ENCODE results near the gene CTSE. TPM values are rescaled to one million over a fixed set of nuclear protein-coding genes. Genes with fewer than 3 reads are reported as not detected.

The CTSE gene
- total RNA-seq, 1 donor from 2014 or later = 0.52 TPM

DNA sequence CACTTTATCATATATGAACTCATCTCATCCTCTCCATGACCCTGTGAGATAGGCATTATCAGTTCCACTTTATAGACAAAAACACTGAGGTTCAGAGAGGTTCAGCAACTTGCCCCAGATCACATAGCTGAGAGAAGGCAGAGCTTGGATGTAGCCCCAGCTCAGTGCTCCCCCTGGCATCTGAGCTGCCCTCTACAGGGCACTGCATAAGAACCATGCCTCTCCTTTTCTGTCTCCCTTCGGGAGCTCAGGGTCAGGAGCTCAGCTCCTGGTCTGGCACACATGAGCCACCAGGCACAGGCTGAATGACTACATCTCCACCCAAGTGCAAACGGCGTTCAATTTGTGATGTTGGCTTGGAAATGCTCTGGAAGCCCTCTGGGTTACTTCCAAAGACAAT, 37.4 kb downstream of the CTSE start:
- no peaks in the 10 kb centered on the region for H3K9me3 ChIP-seq (ENCODE audit: control insufficient read depth in 3 of 3, low read length in 3 of 3)
- no peak overlapping the region for H3K4me3 ChIP-seq (ENCODE audit: low read length in 3 of 3)
- H3K27ac ChIP-seq (ENCODE audit: low read depth, low read length) = no peak overlapping the region
- no peaks in the 10 kb centered on the region for H3K27me3 ChIP-seq (ENCODE audit: control insufficient read depth in 3 of 3, insufficient read depth in 3 of 3, low read length in 3 of 3)
- no peak overlapping the region for H3K9ac ChIP-seq (ENCODE audit: low read depth in 1 of 3, low read length in 3 of 3)
- H3K36me3 ChIP-seq (ENCODE audit: control insufficient read depth in 3 of 3, insufficient read depth in 3 of 3, low read length in 3 of 3) = peaks cover 0 to 2% (median 0%) of the 10 kb centered on the region in 3 donors
- peaks cover 0 to 5% (median 5%) of the 10 kb centered on the region in 3 donors for H3K4me1 ChIP-seq (ENCODE audit: control insufficient read depth in 3 of 3, insufficient read depth in 3 of 3, low read length in 3 of 3)

DNA sequence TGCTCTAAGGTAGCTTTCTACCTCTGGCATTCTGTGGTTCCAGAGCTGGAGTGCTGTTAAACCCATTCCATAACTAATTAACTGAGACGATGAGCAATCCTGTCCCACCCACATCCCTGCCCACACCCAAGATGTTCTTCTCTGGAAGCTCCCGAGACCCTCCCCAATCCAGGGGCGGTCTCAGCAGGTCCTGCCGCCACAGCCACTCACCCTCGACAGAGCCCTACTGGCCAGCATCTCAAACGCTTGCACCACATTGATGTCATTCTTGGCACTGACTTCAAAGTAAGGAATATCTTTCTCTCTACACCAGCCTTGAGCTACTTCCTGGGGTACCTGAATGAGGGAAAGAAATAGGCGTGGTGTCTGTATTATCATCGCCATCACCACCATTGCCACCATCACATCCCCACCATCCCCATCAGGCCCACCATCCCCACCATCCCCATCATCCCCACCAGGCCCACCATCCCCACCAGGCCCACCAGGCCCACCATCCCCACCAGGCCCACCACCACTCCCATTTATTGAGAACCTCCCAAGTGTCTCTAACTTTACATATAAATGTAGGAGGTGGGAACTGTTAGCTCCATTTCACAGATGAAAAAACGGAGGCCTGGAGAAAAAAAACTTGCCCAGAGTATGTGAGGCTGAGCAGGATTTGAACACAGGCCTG, 38.2 kb downstream of the CTSE start:
- no peak overlapping the region for H3K9ac ChIP-seq (ENCODE audit: low read depth in 1 of 3, low read length in 3 of 3)
- H3K4me1 ChIP-seq (ENCODE audit: control insufficient read depth in 3 of 3, insufficient read depth in 3 of 3, low read length in 3 of 3) = peaks cover 0 to 5% (median 5%) of the 10 kb centered on the region in 3 donors
- no peak overlapping the region for H3K27ac ChIP-seq (ENCODE audit: low read depth, low read length)
- H3K4me3 ChIP-seq (ENCODE audit: low read length in 3 of 3) = no peak overlapping the region
- H3K9me3 ChIP-seq (ENCODE audit: control insufficient read depth in 3 of 3, low read length in 3 of 3) = no peaks in the 10 kb centered on the region
- H3K36me3 ChIP-seq (ENCODE audit: control insufficient read depth in 3 of 3, insufficient read depth in 3 of 3, low read length in 3 of 3) = peaks cover 0 to 2% (median 0%) of the 10 kb centered on the region in 3 donors
- no peaks in the 10 kb centered on the region for H3K27me3 ChIP-seq (ENCODE audit: control insufficient read depth in 3 of 3, insufficient read depth in 3 of 3, low read length in 3 of 3)

DNA sequence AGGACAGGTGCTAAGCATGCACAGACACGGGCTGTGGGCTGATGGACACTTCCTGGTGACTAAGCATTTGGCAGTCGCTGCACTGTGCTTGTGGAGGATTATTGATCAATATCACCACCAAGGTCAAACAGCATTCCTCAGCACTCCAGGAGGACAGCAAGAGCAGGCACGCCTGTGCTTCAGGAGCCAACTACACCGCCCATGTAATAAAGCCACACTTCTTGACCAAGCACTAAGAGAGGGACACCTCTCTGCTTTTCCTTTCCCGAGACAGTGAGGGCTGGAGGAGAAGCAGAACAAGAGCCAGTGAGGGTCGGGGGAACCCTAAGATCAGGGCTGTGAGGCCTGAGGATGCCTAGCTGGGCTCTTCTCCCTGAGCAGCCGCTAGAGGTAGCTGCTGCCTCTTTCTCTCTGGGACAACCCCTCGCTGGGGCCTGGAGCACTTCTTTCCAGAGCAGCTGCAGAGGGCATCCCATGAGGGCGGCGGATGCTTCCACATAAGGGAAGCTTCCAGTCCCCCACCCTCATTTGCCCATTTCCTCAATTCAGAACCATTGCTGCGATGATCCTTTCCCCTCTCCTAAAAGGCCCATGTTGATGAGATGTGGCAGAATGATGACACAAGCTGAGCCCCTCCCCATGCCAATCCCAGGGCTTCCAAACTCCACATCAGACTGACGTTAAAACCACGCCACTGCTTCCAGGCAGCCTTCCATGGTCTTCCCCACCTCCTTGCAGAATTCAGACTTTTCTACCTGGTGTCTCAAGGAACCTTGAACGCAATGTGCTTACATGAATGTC, 39.6 kb downstream of the CTSE start:
- H3K9me3 ChIP-seq (ENCODE audit: control insufficient read depth in 3 of 3, low read length in 3 of 3) = no peaks in the 10 kb centered on the region
- peaks cover 0 to 5% (median 5%) of the 10 kb centered on the region in 3 donors for H3K4me1 ChIP-seq (ENCODE audit: control insufficient read depth in 3 of 3, insufficient read depth in 3 of 3, low read length in 3 of 3)
- H3K36me3 ChIP-seq (ENCODE audit: control insufficient read depth in 3 of 3, insufficient read depth in 3 of 3, low read length in 3 of 3) = no peaks in the 10 kb centered on the region
- no peak overlapping the region for H3K9ac ChIP-seq (ENCODE audit: low read depth in 1 of 3, low read length in 3 of 3)
- no peaks in the 10 kb centered on the region for H3K27me3 ChIP-seq (ENCODE audit: control insufficient read depth in 3 of 3, insufficient read depth in 3 of 3, low read length in 3 of 3)
- no peak overlapping the region for H3K4me3 ChIP-seq (ENCODE audit: low read length in 3 of 3)
- H3K27ac ChIP-seq (ENCODE audit: low read depth, low read length) = no peak overlapping the region

DNA sequence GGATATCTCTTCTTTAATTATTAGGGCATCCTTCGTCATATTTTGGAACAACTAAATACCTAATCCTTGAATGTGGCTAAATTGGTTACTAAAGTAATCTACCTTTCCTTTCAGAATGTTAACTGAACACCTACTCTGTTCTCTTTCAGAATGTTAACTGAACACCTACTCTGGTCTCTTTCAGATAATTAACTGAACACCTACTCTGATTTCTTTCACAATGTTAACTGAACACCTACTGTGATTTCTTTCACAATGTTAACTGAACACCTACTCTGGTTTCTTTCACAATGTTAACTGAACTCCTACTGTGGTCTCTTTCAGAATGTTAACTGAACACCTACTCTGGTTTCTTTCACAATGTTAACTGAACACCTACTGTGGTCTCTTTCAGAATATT, 42.4 kb downstream of the CTSE start:
- H3K9ac ChIP-seq (ENCODE audit: low read depth in 1 of 3, low read length in 3 of 3) = no peak overlapping the region
- no peaks in the 10 kb centered on the region for H3K27me3 ChIP-seq (ENCODE audit: control insufficient read depth in 3 of 3, insufficient read depth in 3 of 3, low read length in 3 of 3)
- H3K4me1 ChIP-seq (ENCODE audit: control insufficient read depth in 3 of 3, insufficient read depth in 3 of 3, low read length in 3 of 3) = peaks cover 10 to 16% (median 10%) of the 10 kb centered on the region in 3 donors
- no peak overlapping the region for H3K4me3 ChIP-seq (ENCODE audit: low read length in 3 of 3)
- no peaks in the 10 kb centered on the region for H3K36me3 ChIP-seq (ENCODE audit: control insufficient read depth in 3 of 3, insufficient read depth in 3 of 3, low read length in 3 of 3)
- no peak overlapping the region for H3K27ac ChIP-seq (ENCODE audit: low read depth, low read length)
- no peaks in the 10 kb centered on the region for H3K9me3 ChIP-seq (ENCODE audit: control insufficient read depth in 3 of 3, low read length in 3 of 3)

DNA sequence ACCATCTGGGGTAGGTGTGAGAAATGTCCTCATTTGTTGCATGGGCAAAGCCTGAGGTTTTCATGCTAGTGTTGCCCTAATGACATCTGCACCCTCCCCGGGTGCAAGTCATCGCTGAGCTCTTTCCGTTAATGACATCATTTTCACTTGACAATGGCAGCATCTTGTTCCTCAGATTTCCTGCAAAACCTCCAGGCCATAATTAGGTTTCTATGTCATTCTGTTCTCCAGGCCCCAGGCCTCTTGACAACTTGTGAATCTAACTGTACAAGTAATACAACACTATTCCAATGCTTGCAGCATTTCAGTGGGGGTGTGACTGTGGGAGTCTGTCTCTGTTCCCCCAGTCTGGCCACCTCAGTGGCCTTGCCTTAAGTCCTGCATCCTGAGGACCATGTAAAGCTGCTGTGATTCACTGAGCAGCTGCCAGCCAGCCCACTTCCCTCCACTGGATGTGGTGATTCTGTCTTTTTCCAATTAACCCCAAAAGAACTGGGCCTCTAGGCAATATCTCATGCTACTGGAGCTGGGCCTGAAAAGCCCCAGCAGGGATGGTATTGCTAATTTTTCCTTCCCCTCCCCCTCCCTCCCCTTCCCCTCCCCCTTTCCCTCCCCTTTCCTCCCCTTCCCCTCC, 43.3 kb downstream of the CTSE start:
- Histone ChIP-seq H3K9ac (ENCODE audit: low read depth in 1 of 3, low read length in 3 of 3) (no peak overlapping the region), H3K27ac (ENCODE audit: low read depth, low read length) (no peak overlapping the region), H3K36me3 (ENCODE audit: control insufficient read depth in 3 of 3, insufficient read depth in 3 of 3, low read length in 3 of 3) (no peaks in the 10 kb centered on the region), H3K9me3 (ENCODE audit: control insufficient read depth in 3 of 3, low read length in 3 of 3) (no peaks in the 10 kb centered on the region), H3K4me1 (ENCODE audit: control insufficient read depth in 3 of 3, insufficient read depth in 3 of 3, low read length in 3 of 3) (peaks cover 18 to 19% (median 18%) of the 10 kb centered on the region in 3 donors), H3K27me3 (ENCODE audit: control insufficient read depth in 3 of 3, insufficient read depth in 3 of 3, low read length in 3 of 3) (no peaks in the 10 kb centered on the region), H3K4me3 (ENCODE audit: low read length in 3 of 3) (no peak overlapping the region)

DNA sequence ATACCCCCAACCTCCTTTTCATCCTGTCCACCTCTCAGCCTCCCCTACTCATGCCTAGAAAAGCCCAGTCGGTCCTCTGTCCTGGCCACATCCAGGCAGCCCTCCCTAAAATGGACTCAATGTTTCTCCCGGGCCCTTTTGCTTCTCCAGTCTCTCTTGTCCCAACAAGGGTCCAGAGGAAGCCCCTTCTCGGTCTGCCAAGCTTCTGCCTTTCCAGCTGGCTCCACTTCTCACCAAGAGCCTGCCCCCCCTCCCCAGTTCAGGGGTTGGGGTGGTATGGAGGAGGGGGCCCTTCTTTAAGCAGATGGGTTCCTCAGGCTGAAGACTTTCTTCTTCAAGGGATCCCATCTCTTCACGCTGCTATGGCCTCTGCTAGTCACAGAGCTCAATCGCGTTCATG, 44.4 kb downstream of the CTSE start:
- H3K4me1 ChIP-seq (ENCODE audit: control insufficient read depth in 3 of 3, insufficient read depth in 3 of 3, low read length in 3 of 3) = peaks cover 13 to 27% (median 25%) of the 10 kb centered on the region in 3 donors
- H3K27ac ChIP-seq (ENCODE audit: low read depth, low read length) = no peak overlapping the region
- H3K9ac ChIP-seq (ENCODE audit: low read depth in 1 of 3, low read length in 3 of 3) = peak overlapping the region in 1 of 3 donors; percentile 8
- no peak overlapping the region for H3K4me3 ChIP-seq (ENCODE audit: low read length in 3 of 3)
- H3K27me3 ChIP-seq (ENCODE audit: control insufficient read depth in 3 of 3, insufficient read depth in 3 of 3, low read length in 3 of 3) = no peaks in the 10 kb centered on the region
- no peaks in the 10 kb centered on the region for H3K9me3 ChIP-seq (ENCODE audit: control insufficient read depth in 3 of 3, low read length in 3 of 3)
- no peaks in the 10 kb centered on the region for H3K36me3 ChIP-seq (ENCODE audit: control insufficient read depth in 3 of 3, insufficient read depth in 3 of 3, low read length in 3 of 3)

DNA sequence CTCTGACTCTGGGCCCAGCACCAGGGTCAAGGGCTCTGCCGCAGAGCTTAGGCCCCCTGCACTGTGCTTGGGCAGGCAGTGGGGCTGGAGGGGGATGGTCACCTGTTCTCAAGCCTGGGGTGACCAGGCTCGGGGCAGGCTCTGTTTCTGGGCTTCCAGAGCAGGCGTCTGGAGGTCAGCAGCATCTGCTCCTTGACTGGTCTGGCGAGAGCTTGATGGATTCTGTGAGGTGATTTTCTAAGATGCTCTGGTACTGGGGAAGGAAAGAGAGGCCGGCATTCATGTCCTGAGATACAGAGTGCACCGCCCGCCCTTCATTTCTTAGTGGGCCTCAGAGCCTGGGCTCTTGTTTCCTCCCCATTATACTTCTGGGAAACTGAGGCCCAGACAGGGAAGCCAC, 45.0 kb downstream of the CTSE start:
- Histone ChIP-seq H3K4me3 (ENCODE audit: low read length in 3 of 3) (no peak overlapping the region), H3K4me1 (ENCODE audit: control insufficient read depth in 3 of 3, insufficient read depth in 3 of 3, low read length in 3 of 3) (peaks cover 13 to 28% (median 25%) of the 10 kb centered on the region in 3 donors), H3K36me3 (ENCODE audit: control insufficient read depth in 3 of 3, insufficient read depth in 3 of 3, low read length in 3 of 3) (no peaks in the 10 kb centered on the region), H3K9me3 (ENCODE audit: control insufficient read depth in 3 of 3, low read length in 3 of 3) (no peaks in the 10 kb centered on the region), H3K27me3 (ENCODE audit: control insufficient read depth in 3 of 3, insufficient read depth in 3 of 3, low read length in 3 of 3) (no peaks in the 10 kb centered on the region), H3K27ac (ENCODE audit: low read depth, low read length) (no peak overlapping the region), H3K9ac (ENCODE audit: low read depth in 1 of 3, low read length in 3 of 3) (no peak overlapping the region)

DNA sequence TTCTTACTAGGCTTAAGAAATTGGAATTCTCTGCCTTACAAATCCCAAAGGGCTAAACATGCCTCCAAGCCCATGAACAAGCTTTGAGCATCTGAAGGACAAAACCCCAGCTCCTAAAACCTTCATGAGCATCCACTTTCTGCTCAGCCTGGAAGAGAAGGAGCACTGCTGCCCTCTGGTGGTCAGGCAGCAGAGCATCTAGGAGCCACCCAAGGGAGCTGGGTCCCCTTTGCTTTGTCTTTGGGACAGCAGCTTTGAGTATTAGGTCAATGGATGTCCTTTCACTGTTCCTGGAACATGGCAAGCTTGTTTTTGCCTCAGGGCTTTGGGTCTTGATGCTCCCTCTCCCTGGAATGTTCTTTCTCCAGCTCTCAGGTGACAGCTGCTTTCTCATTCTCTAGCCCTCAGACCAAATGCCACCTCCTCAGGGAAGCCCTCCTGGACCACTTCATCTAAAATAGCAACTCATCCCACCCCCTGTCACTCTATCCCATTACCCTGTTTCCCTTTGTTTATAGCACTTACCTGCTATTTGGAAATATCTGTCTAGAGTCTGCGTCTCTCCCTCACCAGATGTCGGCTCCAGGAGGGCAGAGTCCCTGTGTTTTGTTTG, 46.2 kb downstream of the CTSE start:
- peak overlapping the region in 1 of 3 donors; percentile 61 for H3K9ac ChIP-seq (ENCODE audit: low read depth in 1 of 3, low read length in 3 of 3)
- H3K27ac ChIP-seq (ENCODE audit: low read depth, low read length) = peak overlapping the region; percentile 64
- H3K27me3 ChIP-seq (ENCODE audit: control insufficient read depth in 3 of 3, insufficient read depth in 3 of 3, low read length in 3 of 3) = no peaks in the 10 kb centered on the region
- peaks cover 13 to 38% (median 35%) of the 10 kb centered on the region in 3 donors for H3K4me1 ChIP-seq (ENCODE audit: control insufficient read depth in 3 of 3, insufficient read depth in 3 of 3, low read length in 3 of 3)
- no peaks in the 10 kb centered on the region for H3K9me3 ChIP-seq (ENCODE audit: control insufficient read depth in 3 of 3, low read length in 3 of 3)
- no peak overlapping the region for H3K4me3 ChIP-seq (ENCODE audit: low read length in 3 of 3)
- no peaks in the 10 kb centered on the region for H3K36me3 ChIP-seq (ENCODE audit: control insufficient read depth in 3 of 3, insufficient read depth in 3 of 3, low read length in 3 of 3)

DNA sequence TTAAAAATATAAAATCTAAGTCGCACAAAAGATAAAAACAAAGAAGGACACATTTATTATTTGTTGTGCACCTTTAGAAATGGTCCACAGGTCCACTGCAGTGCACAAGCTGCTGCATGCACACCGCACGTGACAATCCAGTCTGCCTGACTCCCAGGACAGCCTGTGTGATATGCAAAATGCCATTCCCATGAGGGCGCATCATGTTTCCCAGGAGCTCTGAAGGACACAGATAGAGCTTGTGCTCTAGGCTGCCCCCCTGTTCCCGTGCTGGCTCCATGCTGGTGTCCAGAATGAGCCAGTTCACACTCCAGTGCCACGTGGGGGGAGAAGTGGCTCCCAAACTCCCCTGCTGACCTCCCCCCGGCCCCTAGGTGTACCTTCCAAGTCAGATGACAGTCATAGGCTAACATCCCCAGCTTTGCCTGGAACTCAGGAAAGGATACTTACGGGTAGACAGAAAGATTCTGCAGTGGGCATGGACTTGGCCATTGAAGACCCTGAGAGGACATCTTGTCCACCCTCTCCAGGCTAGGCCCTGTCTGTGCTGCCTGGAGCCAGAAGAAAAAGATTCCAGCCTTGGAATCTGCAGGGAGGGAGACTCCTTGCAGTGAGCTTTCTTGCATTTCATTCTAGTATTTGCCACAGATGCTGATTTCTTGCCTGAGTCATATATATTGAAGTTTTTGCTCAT, 46.8 kb downstream of the CTSE start:
- H3K9me3 ChIP-seq (ENCODE audit: control insufficient read depth in 3 of 3, low read length in 3 of 3) = no peaks in the 10 kb centered on the region
- H3K27ac ChIP-seq (ENCODE audit: low read depth, low read length) = peak overlapping the region; percentile 64
- H3K4me3 ChIP-seq (ENCODE audit: low read length in 3 of 3) = no peak overlapping the region
- H3K27me3 ChIP-seq (ENCODE audit: control insufficient read depth in 3 of 3, insufficient read depth in 3 of 3, low read length in 3 of 3) = no peaks in the 10 kb centered on the region
- H3K9ac ChIP-seq (ENCODE audit: low read depth in 1 of 3, low read length in 3 of 3) = peak overlapping the region in 1 of 3 donors; percentile 61
- H3K36me3 ChIP-seq (ENCODE audit: control insufficient read depth in 3 of 3, insufficient read depth in 3 of 3, low read length in 3 of 3) = no peaks in the 10 kb centered on the region
- peaks cover 18 to 42% (median 41%) of the 10 kb centered on the region in 3 donors for H3K4me1 ChIP-seq (ENCODE audit: control insufficient read depth in 3 of 3, insufficient read depth in 3 of 3, low read length in 3 of 3)
